HepG2 (cell line): ENCODE measurements around the gene HSD3B7.

ENCODE experiments used
- BCL6 ChIP-seq: IDR thresholded peaks from 2 replicates; pipeline ENCODE4 v1.6.1; 2016; ENCODE audit warnings: missing genetic modification reagents, missing compliant biosample characterization
- CHD4 ChIP-seq: fragments of 200-600 bp; sonication (generic); IDR thresholded peaks from 2 replicates; pipeline ENCODE4 v1.7.0; 2017; ENCODE audit warnings: mild to moderate bottlenecking, low read length, borderline replicate concordance
- ELK4 ChIP-seq: sonication (generic); formaldehyde crosslinking; IDR thresholded peaks from 2 replicates; pipeline ENCODE4 v1.9.0; 2021; ENCODE audit warnings: missing genetic modification reagents, borderline replicate concordance
- HDAC1 ChIP-seq: sonication (generic); formaldehyde crosslinking; IDR thresholded peaks from 2 replicates; pipeline ENCODE4 v1.5.1; 2020; ENCODE audit warnings: mild to moderate bottlenecking, missing genetic modification reagents

- TF ChIP-seq HDAC1 (CRISPR knock-in tag) (no peak), ELK4 (no peak), BCL6 (no peak), CHD4 (no peak)
Measured at GRCh38 chr16:31009894-31010584, 25.0 kb downstream of the HSD3B7 start.
